Mesodermal cell (in vitro differentiated cells): ENCODE data around the gene ZFYVE28.

Experiments used
- H3K27ac ChIP-seq: 2 replicates; pipeline ENCODE4 v1.7.0; 2013; ENCODE audit warnings: mild to moderate bottlenecking, low read depth, low read length, moderate library complexity; ENCODE audit not compliant: severe bottlenecking
- H3K36me3 ChIP-seq: 2 replicates; pipeline ENCODE4 v1.7.1; 2013; ENCODE audit warnings: mild to moderate bottlenecking, low read length, moderate library complexity; ENCODE audit not compliant: control insufficient read depth, insufficient read depth
- H3K4me1 ChIP-seq: one replicate; pipeline ENCODE4 v1.7.1; 2013; ENCODE audit warnings: mild to moderate bottlenecking, low read length; ENCODE audit not compliant: insufficient read depth, control insufficient read depth, poor library complexity, severe bottlenecking
- H3K4me3 ChIP-seq: 2 replicates; pipeline ENCODE4 v1.7.0; 2013; ENCODE audit warnings: low read length, control low read depth, mild to moderate bottlenecking; ENCODE audit not compliant: insufficient read depth, poor library complexity, severe bottlenecking; ENCODE audit errors: extremely low read depth
- H3K9me3 ChIP-seq: 2 replicates; pipeline ENCODE4 v1.7.1; 2013; ENCODE audit warnings: mild to moderate bottlenecking, low read length, moderate library complexity; ENCODE audit not compliant: control insufficient read depth
- WGBS, 2 experiments: methylation state at CpG; one replicate each; pipeline ENCODE4 v1.1.5; 2013; ENCODE audit warnings: missing lambda C conversion rate in 2 of 2; ENCODE audit not compliant: insufficient coverage in 2 of 2; 5-methylcytosine and 5-hydroxymethylcytosine counted together

ZFYVE28 gene

GRCh38 chr4:2251795-2252529 lies 166.5 kb downstream of the ZFYVE28 start:
- WGBS, 2 experiments = 97% methylated on average over 9 to 14 of the region's 16 CpGs
- Histone ChIP-seq H3K36me3 (peaks cover 69% of the 10 kb centered on the region), H3K4me3 (no peak overlapping the region), H3K27ac (no peak overlapping the region), H3K4me1 (no peaks in the 10 kb centered on the region), H3K9me3 (no peaks in the 10 kb centered on the region)

DNA sequence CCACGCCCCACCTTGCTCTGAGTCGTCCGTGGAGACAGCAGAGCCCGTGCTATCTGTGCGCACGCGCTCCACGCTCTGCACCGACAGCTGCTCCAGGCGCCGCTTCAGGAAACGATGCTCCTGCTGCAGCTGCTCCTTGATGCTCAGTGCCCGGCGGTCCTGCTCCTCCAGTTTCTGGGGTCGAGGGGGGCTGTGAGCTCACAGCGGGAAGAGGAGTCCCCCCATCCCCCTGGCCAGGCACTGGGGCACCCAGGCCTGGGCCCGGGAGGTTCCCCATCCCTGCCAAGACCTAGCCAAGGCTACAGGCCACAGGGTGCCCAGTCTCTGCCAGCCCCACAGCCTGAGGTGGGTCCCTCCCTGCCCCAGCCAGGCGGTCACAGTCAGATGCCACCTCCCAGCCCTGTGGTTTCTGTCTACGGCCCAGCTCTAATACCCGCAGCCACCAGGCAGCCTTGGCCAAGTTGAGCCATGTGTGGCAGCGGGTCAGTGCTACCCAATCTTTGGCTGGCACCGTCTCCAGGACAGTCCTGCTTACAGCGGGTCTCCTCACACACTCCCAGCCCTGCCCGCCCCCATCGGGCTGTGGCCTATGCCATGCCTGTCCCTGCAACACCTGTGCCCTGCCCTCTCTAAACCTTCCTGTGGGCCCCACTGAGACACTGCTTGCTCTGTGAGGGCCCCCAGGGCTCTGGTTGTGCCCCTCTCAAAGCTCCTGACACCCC lies 167.2 kb downstream of the ZFYVE28 start:
- H3K4me1 ChIP-seq = no peaks in the 10 kb centered on the region
- H3K4me3 ChIP-seq = no peak overlapping the region
- peaks cover 65% of the 10 kb centered on the region for H3K36me3 ChIP-seq
- no peaks in the 10 kb centered on the region for H3K9me3 ChIP-seq
- H3K27ac ChIP-seq = no peak overlapping the region
- 94 to 98% methylated on average over 25 of the region's 25 CpGs for WGBS, 2 experiments

DNA sequence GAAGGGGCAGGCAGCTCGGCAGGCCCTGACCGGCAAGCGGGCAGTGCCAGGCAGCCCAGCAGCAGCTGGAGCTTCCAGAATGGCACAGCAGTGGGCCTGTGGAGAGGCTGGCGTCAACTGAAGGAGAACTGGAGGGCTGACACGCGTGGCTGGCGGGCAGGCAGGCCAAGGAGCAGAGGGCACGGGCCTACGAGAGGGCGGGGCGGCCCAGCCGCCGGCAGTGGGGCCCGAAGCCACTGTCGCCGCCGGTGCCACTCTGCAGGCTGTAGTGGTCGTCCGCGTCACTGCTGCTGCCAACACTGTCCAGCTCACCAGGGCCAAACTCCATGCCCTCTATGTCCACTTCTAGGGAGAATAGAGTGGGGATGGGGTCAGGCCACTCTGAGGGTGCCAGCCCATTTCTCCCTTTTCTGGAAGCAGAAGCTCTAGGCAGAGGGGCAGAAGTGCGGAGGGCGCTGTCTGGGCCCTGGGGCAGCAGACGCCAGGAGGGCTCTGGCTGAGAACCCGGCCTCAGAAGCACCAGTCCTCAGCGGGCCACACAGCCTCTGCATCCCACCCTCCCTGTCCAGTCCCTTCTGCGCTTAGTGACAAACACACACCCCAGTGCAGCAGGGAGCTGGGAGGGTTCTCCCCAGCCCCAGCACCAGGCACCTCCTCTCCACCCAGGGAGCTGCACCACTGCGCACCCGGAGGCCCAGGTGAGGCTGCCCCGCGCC lies 167.9 kb downstream of the ZFYVE28 start:
- Histone ChIP-seq H3K27ac (no peak overlapping the region), H3K4me1 (no peaks in the 10 kb centered on the region), H3K36me3 (peaks cover 62% of the 10 kb centered on the region), H3K4me3 (no peak overlapping the region), H3K9me3 (no peaks in the 10 kb centered on the region)
- 91 to 93% methylated on average over 15 to 23 of the region's 30 CpGs for WGBS, 2 experiments

GRCh38 chr4:2249526-2250356 lies 168.7 kb downstream of the ZFYVE28 start:
- no peaks in the 10 kb centered on the region for H3K9me3 ChIP-seq
- no peak overlapping the region for H3K27ac ChIP-seq
- 93 to 94% methylated on average over 19 to 20 of the region's 26 CpGs for WGBS, 2 experiments
- no peaks in the 10 kb centered on the region for H3K4me1 ChIP-seq
- H3K36me3 ChIP-seq = peaks cover 57% of the 10 kb centered on the region
- H3K4me3 ChIP-seq = no peak overlapping the region

GRCh38 chr4:2248821-2249261 lies 169.6 kb downstream of the ZFYVE28 start:
- no peak overlapping the region for H3K27ac ChIP-seq
- no peaks in the 10 kb centered on the region for H3K9me3 ChIP-seq
- WGBS, 2 experiments = 87 to 89% methylated on average over 8 to 9 of the region's 10 CpGs
- H3K4me1 ChIP-seq = no peaks in the 10 kb centered on the region
- H3K36me3 ChIP-seq = peaks cover 48% of the 10 kb centered on the region
- H3K4me3 ChIP-seq = no peak overlapping the region

DNA sequence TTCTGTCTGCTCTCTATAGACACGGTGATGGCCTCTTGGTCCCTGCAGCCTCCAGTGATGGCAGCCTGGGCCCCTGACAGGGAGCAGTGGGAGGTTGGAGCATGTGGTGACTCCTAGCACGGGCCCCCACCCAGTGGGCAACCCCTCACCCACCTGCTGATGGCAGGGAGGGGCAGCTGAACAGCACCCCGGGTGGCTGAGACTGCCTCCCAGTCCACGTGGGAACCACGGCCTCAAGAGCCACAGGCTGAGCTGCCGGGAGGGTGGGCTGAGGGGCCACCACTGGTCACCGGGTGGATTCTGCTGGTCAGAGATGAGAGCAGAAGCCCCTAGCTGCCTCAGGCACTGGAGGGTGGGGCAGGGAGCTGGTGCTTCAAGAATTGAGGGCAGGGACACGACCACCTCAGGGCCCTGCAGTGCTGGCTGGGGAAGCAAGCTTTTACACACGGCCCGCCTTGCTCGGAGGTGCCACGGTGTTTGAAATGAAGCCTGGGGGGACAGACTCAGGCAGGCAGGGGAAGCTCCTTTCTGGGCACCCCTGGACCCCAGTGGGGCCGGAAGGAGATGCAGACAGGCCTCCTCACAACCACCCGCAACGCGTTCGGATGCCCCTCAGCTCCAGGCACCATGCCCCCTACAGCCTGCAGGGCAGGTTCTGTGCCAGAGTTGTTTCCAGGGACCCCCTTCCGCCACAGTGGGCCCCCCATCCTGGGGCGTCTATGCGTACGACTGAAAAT lies 170.2 kb downstream of the ZFYVE28 start:
- H3K4me1 ChIP-seq = no peaks in the 10 kb centered on the region
- H3K9me3 ChIP-seq = no peaks in the 10 kb centered on the region
- peaks cover 42% of the 10 kb centered on the region for H3K36me3 ChIP-seq
- WGBS, 2 experiments = 93 to 95% methylated on average over 13 to 19 of the region's 21 CpGs
- no peak overlapping the region for H3K4me3 ChIP-seq
- H3K27ac ChIP-seq = no peak overlapping the region

DNA sequence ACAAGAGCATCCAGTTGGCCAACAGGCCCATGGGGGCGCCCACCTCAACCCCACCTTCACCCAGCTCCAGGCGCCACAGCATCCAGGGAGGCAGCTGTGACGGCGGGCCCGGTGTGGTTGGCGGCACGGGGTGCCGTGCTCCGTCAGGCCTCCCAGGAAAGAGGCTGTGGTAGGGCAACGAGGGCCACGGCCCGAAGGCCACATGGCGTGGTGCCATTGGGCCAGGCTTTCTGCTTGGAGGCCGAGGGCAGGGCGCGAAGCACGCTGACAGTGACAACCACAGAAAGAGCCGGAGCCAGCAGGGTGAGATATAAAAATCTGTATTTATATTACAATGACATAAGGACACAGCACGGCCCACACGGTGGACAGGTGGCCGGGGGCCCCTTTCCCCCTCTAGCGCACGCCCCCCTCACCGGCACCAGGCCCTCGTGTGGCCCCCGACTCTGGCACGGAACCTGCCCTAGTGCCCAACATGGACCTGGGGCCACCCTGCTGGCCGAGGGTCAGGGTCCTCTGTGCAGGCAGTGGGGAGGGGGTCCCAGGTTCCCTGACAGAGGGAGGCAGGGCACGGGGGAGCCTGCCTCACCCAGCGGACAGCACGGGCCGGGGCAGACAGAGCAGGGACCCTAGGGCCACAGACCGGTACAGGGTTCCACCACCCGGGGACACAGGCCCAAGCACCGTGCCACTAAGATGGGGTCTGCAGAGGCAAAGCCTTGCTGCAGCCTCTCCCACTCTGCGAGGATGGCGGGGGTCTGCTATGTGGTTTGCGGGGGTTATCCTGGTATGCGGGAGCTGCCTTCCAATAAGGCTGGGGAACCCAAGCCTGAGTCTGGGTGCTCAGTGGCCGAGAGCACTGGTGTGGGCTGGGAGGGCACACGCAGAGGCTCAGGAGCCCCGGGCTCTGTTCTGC lies 171.1 kb downstream of the ZFYVE28 start:
- H3K4me3 ChIP-seq = no peak overlapping the region
- H3K9me3 ChIP-seq = no peaks in the 10 kb centered on the region
- peaks cover 38% of the 10 kb centered on the region for H3K36me3 ChIP-seq
- 95 to 96% methylated on average over 25 to 28 of the region's 42 CpGs for WGBS, 2 experiments
- H3K27ac ChIP-seq = no peak overlapping the region
- no peaks in the 10 kb centered on the region for H3K4me1 ChIP-seq

DNA sequence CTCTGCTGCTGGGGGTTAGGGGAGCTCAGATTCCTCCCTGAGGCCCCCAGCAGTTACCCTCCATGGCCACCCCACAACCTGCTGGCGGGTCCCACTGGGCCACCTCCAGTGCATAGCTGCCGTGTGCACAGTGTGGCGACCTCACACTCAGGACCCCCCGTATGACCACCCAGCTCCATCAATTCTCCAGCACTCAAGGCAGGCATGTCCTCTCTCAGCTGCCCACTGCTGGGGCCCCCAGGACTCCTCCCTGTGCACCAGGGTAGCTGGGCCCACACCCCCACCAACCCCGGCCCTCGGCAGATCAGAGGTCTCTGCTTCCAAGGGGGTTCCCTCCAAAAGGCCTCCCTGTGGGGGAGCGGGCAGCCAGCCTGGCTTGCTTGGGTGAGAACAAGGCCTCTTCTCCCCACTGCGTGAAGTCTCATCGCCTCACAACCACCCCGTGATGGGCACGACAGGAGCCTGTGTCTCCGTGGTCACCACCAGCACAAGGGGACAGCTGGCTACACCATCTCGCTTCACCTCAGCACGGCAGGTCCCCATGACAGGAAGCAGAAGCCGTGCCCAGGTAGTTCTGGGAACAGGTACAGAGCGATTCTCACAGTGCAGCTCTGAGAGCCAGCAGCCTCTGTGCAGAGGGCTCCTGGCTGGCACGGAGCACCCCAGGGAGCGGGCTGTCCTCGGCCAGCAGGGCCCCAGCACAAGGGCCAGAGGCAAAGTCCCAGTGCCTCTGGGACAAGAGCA lies 171.9 kb downstream of the ZFYVE28 start:
- H3K27ac ChIP-seq = no peak overlapping the region
- no peaks in the 10 kb centered on the region for H3K9me3 ChIP-seq
- H3K4me3 ChIP-seq = no peak overlapping the region
- no peaks in the 10 kb centered on the region for H3K4me1 ChIP-seq
- peaks cover 30% of the 10 kb centered on the region for H3K36me3 ChIP-seq
- WGBS, 2 experiments = 95 to 96% methylated on average over 19 of the region's 19 CpGs

DNA sequence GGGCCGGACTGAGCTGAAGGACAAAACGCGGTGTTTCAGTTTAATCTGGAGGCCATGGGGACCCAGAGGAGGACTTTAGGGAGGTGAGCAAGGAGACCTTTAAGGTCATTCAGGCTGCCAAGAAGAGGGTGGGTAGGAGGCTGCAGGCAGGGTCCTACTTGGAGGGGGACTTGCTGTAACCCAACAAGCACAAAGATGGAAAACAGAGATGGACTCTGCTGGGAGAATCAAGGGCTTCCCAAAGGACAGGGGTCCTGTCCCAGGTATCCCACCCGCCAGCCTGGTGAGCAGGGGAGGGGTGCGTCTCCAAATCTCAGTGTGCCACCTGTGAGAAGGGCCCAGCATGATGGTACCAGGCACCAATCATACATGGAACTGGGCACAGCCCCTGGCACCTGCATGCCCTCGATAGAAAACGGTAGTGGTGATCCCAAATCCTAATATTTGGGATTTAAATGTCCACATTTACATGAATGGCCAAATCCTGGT lies 172.6 kb downstream of the ZFYVE28 start:
- 92% methylated on average over 6 to 7 of the region's 7 CpGs for WGBS, 2 experiments
- H3K36me3 ChIP-seq = peaks cover 28% of the 10 kb centered on the region
- no peaks in the 10 kb centered on the region for H3K4me1 ChIP-seq
- H3K9me3 ChIP-seq = no peaks in the 10 kb centered on the region
- no peak overlapping the region for H3K27ac ChIP-seq
- no peak overlapping the region for H3K4me3 ChIP-seq
